Germinal center (tissue), 1 donor: Measurements from ENCODE around the gene TLK1.
"Not testable (repeated sequence)": the region's sequence is repeated elsewhere in the genome, so short reads cannot be mapped to it uniquely, and the experiment has no call there.

ENCODE experiments used
- DNase-seq: peaks from one replicate; pipeline ENCODE4 v3.0.0; 2012; ENCODE audit warnings: mixed read lengths, low spot score

Gene TLK1

GRCh38 chr2:171081649-171082111, 79.0 kb downstream of the TLK1 start:
- no peak for DNase-seq

- DNase-seq, result no peak
Observed at GRCh38 chr2:171080607-171081006, 80.1 kb downstream of the TLK1 start.

GRCh38 chr2:171076422-171076821, 84.3 kb downstream of the TLK1 start:
- DNase-seq, result not testable (repeated sequence)

GRCh38 chr2:171072164-171072563, 88.5 kb downstream of the TLK1 start:
- no peak for DNase-seq

- no peak for DNase-seq
Observed at GRCh38 chr2:171069286-171069956, 91.3 kb downstream of the TLK1 start.

- DNase-seq, result no peak
Observed at GRCh38 chr2:171066110-171066509, 94.6 kb downstream of the TLK1 start.

- no peak for DNase-seq
Observed at GRCh38 chr2:171057575-171057974, 103.1 kb downstream of the TLK1 start.

- DNase-seq, result no peak
Observed at GRCh38 chr2:171056307-171056706, 104.4 kb downstream of the TLK1 start.

GRCh38 chr2:171049691-171050090, 111.0 kb downstream of the TLK1 start:
- no peak for DNase-seq

- DNase-seq, result no peak
Observed at GRCh38 chr2:171046048-171046560, 114.6 kb downstream of the TLK1 start.

- no peak for DNase-seq
Observed at GRCh38 chr2:171044416-171044815, 116.3 kb downstream of the TLK1 start.

- no peak for DNase-seq
Observed at GRCh38 chr2:171042253-171042969, 118.3 kb downstream of the TLK1 start.

GRCh38 chr2:171036532-171036931, 124.2 kb downstream of the TLK1 start:
- no peak for DNase-seq

GRCh38 chr2:171034315-171034714, 126.4 kb downstream of the TLK1 start:
- no peak for DNase-seq

GRCh38 chr2:171025214-171025613, 135.5 kb downstream of the TLK1 start:
- DNase-seq, result no peak

- no peak for DNase-seq
Observed at GRCh38 chr2:171018522-171018921, 142.2 kb downstream of the TLK1 start.

GRCh38 chr2:171016125-171016524, 144.6 kb downstream of the TLK1 start:
- DNase-seq, result no peak

GRCh38 chr2:171013851-171014250, 146.8 kb downstream of the TLK1 start:
- DNase-seq, result no peak

GRCh38 chr2:171009386-171009785, 151.3 kb downstream of the TLK1 start:
- no peak for DNase-seq

GRCh38 chr2:171008550-171009205, 152.0 kb downstream of the TLK1 start:
- no peak for DNase-seq

GRCh38 chr2:171004833-171005232, 155.9 kb downstream of the TLK1 start:
- DNase-seq, result no peak

GRCh38 chr2:171004363-171004762, 156.3 kb downstream of the TLK1 start:
- DNase-seq, result no peak

GRCh38 chr2:170999654-171000053, 161.0 kb downstream of the TLK1 start:
- no peak for DNase-seq
